ENCODE measurements around the gene ENAM.

Gene ENAM
- total RNA-seq = 0 to 0.07 reads per million in 2 donors

DNA sequence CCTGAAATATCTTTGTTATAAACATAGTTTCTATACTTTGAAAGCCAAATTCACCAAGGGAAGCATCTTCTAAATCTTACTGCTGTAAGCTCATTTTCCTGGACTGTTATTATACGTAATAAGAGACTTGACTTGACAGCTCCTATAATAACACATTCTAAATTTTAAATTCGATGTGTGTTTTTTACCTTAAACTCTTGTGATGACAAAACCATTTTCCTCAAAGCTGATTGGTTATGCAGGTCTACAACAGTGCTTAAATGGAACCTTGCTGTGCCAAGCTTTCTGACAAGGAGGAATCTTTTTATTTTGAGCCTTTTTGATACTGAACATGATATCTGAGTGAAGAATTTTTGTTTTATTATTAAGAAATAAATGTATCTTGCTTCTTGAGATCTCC lies at the start of gene ENAM:
TSS of gene ENAM (plus strand) at position 301 of the 400 bp plus-strand sequence. CDS start 757 bp downstream, outside the sequence.
- DNase-seq = no peak

DNA sequence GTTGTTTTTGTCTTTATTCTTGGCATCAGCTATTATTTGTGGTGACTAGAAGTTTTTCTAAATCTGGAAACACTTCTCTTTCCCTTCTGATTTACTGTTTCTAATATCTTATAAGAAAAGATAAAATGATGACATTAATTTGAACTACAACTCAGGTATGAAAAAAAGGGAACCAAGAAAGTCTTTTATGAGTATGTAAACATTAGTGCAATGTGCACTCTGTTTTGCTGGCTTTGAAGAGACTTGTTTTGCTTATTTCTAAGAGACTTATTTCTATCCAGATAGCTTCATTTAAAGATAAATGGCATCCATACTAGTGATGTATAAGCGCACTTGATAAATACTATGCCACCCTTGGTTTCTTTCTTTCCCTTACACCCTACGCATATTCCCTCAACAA lies 46.6 kb upstream of the ENAM start:
- DNase-seq = no peak

DNA sequence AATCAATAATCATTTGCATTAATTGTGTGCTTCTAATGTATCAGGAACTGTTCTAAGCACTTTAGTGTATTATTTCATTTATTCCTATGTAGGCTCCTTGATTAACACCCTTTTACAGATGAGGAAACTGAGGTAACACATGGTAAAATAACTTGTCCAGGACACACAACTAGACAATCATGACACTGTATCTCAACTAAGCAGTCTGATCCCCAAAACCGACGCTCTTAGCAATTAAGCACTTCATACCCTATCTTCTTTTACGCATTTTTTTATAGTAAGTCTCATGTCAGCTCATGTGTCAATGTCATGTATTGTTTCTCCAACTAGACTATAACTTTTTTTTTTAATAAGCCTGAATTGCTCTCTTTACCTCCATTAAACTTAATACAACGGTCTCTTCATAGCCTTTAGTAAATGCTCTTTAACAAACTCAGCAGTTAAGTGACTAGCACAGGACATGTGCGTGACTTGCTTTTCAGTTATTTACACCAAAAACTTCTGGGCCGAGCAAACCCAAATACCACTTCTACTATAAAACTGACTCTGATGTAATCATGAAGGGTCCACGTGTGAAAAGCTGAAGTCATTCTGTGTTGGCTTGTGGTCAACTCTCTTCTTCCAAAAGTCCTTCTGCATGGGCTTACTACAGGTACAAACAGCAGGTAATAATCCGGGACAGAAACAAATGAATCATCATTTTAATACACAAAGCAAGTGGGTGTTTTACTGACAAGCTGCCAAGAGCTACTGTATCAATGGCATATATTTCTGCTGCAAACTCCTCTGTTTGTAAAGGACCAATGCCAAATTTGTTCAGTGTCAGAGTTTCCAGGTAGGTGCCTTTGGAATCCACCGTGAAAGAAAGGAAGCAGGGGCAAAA lies 44.4 kb upstream of the ENAM start:
- DNase-seq = no peak

- DNase-seq = no peak
Observed at GRCh38 chr4:70586841-70587240, 41.7 kb upstream of the ENAM start.

DNA sequence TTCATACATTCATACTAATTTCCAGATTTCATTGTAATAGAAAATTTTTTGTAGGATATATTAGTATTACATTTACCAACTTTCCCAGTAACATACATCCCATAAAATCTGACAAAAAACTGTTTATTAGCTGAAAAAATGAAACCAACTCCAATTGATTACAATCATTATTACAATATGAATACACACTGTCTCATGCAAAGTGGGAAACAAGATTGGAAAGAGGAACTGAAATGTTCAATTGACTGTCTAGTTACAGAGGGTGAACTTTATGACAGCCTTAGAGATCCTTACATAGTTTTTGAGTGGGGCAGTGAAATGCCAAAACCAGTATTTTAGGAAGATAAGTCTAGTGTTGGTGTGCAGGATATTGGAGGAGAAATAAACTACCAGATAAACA lies 38.8 kb upstream of the ENAM start:
- DNase-seq = no peak

DNA sequence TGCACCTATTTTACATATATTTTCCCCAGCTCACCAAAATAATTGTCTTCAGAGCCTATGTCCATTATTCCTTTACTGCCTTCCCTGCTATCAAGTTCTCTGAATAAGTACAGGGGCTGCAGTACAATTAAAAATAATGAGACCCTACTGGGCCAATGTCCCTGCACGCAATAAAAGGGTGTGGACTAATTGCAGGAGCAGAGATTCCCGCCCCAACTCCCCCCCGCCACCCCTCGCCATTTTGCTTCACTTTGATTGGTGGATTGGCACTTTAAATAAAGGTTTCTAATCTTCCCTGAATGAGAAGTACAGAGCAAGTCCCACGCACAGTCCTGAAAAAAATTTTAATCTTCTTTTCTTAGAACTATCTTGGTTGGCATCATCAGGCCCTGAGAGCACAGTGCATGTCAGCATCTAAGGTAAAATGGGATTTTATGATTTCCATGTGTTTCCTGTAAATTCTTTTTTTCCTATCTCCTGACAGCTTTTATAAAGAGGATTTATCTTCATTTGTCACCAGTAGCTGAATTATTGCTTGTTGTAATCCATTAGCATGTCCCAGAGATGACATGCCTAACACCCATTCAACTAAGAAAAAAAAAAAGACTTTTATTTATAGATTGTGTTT lies 36.5 kb upstream of the ENAM start, which contains the start of gene AMBN:
TSS of gene AMBN (plus strand) at position 302 of the 628 bp plus-strand sequence. CDS start at position 405, 103 bp downstream.
- DNase-seq = no peak

- no peak for DNase-seq
Observed at GRCh38 chr4:70594196-70594595, 34.3 kb upstream of the ENAM start.

DNA sequence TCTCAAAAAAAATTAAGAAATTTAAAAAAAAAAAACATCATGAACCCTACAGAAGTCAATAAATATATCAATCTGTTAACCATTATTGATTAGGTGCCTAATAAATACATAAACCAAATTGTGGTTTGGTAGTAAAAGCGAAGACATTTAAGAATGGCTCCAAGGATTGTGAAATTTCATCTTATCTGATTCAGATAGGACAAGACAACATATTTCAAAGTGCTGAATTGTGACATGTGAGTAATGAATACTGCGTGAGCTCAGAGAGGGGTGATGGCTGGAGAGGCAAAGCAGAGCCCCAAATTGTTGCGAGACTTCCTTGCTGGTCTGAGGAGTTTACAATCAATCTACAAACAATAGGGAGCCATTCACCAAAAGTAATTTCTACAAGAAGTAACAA lies 28.2 kb upstream of the ENAM start:
- DNase-seq = no peak

DNA sequence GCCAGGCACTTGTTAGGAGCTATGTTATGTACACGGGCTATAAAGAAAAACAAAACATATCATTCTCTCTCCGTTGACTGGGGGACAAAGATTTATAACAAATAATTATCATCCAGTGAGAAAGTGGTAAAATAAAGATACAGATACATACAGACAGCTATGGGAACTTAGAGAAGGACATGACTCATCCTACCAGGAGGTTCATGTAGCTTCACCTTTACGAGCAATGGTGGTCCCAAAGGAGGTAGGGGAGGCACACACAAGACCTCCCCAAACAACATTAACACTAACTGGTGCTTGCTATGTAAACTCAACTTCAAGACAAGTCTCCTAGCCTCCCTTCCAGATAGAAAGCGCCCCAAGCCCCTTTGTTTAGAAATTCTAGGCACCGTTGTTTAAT lies 27.6 kb upstream of the ENAM start:
- DNase-seq = no peak

- DNase-seq = peak; percentile 42
Observed at GRCh38 chr4:70601422-70602039, 27.0 kb upstream of the ENAM start.

DNA sequence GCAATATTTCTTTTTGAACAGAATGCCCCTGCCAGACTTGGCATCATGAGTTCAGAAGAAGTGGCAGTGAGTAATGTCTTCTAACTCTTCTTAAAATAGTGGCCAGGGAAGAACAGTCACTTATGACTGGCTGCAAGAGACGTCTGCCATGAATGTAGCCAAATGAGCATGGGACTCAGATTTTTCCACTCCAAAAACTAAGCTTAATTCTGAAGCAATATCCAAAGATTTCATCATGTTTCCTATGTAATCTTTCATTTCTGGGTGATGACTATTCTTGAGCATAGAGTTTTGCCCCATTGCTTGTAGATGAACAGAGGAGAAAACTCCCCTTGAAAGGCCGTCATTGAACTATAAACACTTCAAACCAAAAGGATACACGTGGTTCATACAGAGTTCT lies 24.7 kb upstream of the ENAM start:
- no peak for DNase-seq

GRCh38 chr4:70606459-70606858 lies 22.1 kb upstream of the ENAM start:
- DNase-seq = no peak

GRCh38 chr4:70607334-70607853 lies 21.1 kb upstream of the ENAM start:
- DNase-seq = no peak

DNA sequence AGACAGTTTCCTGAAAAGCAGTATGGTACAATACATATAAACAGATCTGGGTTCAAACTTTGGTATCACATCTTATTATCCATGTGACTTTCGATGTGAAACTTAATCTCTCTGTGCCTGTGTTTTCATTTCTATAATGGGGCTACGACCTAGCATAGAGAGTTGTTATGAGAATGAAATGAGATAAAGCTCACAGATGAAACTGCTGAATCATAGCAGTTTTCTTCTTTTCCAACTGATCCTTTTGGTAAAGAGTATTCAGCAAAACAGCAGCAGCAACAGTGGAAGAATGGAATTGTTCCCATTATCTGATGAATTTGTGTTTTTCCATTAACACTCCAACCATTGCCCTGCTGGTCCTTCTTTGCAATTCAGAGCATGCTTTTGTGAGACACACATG lies 20.2 kb upstream of the ENAM start:
- no peak for DNase-seq

GRCh38 chr4:70613306-70614183 lies 15.0 kb upstream of the ENAM start:
- DNase-seq = no peak

GRCh38 chr4:70614184-70614555 lies 14.4 kb upstream of the ENAM start:
- DNase-seq = no peak

DNA sequence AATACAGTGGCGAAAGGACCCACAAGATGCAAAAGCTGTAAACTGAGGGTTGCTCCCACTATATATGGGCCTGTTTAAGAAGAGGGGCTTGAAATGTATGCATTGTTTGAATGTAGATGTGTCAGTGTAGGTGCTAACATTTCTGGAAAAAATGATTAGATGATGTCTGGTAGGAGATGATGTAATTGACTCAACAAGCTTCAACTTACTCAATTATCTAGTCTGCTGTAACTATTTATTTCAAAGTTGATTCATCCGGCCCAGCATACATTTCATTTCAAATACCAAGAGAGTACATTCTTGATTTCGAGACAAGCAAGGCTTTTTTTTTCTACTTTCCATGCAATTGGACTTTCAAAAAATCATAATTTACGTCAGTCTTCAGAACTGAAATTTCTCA lies 9.3 kb upstream of the ENAM start:
- no peak for DNase-seq

GRCh38 chr4:70619778-70620177 lies 8.8 kb upstream of the ENAM start:
- no peak for DNase-seq

DNA sequence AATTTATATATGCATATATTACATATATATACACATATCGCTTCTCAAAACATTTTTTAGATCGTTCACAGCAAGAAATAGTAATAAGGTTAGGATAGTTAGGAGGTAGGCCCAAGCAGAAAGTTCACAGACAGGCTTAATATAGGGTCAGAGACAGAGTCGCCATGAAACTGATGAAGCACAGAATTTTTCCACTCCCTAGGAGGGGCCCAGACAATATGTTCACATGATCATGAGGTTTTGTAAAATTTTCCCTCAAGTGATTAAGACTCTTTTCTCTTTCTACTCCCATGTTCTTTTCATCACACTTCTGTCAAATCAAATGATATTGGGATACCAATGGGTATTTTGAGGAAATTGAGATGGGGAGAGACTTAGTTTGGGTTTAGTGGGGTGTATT lies 5.2 kb upstream of the ENAM start:
- DNase-seq = no peak

- no peak for DNase-seq
Observed at GRCh38 chr4:70624226-70624793, 4.2 kb upstream of the ENAM start.

GRCh38 chr4:70627620-70628019 lies 924 bp upstream of the ENAM start:
- DNase-seq = no peak

- DNase-seq = no peak
Observed at GRCh38 chr4:70629469-70630090, 1.0 kb downstream of the ENAM start.
